HUES64 (cell line): Measurements from ENCODE around the gene NAA35.

Source experiments
- H3K27ac ChIP-seq: 2 replicates; pipeline ENCODE4 v1.7.0; 2013; ENCODE audit warnings: low read depth, low read length, inconsistent platforms
- H3K27me3 ChIP-seq: 2 replicates; pipeline ENCODE4 v1.6.1; 2013; ENCODE audit warnings: mild to moderate bottlenecking, low read length; ENCODE audit not compliant: insufficient read depth
- H3K36me3 ChIP-seq: 2 replicates; pipeline ENCODE4 v1.6.1; 2013; ENCODE audit warnings: mild to moderate bottlenecking, low read length; ENCODE audit not compliant: insufficient read depth
- H3K4me1 ChIP-seq: 2 replicates; pipeline ENCODE4 v1.6.1; 2013; ENCODE audit warnings: mild to moderate bottlenecking, low read length, moderate library complexity; ENCODE audit not compliant: insufficient read depth
- H3K4me3 ChIP-seq: 2 replicates; pipeline ENCODE4 v1.5.1; 2013; ENCODE audit warnings: mild to moderate bottlenecking, low read length, moderate library complexity
- H3K9ac ChIP-seq: 2 replicates; pipeline ENCODE4 v1.6.1; 2013; ENCODE audit warnings: mild to moderate bottlenecking, low read depth, low read length
- H3K9me3 ChIP-seq: 2 replicates; pipeline ENCODE4 v1.6.1; 2013; ENCODE audit warnings: low read depth, low read length; ENCODE audit not compliant: insufficient read depth
- WGBS: fragments of 150-250, 120-280 bp; methylation state at CpG from one replicate; pipeline ENCODE4 v1.1.7; 2013; ENCODE audit warnings: missing lambda C conversion rate; 5-methylcytosine and 5-hydroxymethylcytosine counted together

Gene NAA35

DNA sequence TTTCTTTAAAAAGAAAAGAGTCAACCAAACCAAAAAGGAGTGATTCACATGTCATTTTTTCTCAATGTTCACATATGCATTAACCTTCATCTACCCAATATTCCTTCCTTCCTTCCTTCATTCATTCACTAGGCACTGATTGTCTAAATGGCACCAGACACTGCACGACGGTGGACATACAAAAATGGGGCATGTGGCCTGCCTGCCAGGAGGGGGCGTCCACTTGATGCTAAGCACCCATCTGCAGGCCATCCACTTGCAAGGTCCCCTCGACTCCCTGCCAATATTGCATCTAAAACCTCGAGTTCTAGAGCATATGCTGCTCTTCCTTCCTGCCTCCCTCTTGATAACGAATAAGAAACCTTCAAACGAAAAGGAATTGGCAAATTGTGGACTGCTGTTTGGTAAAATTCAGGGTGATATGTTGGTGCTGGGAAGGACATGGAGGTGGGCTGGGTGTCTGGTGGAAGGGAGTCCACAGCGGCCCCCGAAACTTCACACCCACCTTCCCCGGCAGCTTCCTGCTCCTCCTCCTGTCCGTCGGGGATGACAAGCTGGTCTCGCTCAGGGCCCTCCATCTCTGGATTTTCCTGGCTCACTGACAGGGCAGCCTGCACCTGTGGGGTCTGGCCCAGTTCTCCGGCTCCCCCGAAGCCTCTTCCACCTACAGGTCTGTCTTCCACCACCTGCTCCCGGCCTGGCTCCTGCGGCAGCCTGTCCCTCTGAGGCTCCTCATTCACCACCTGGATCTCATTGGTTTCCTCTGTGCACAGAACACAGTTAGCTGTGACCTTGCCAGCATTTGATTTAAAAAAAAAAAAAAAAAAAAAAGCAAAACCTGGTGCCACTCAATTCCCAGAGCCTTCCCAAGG is 94.2 kb downstream of the NAA35 start:
- H3K4me3 ChIP-seq, result no peak overlapping the region
- no peaks in the 10 kb centered on the region for H3K9me3 ChIP-seq
- 82% methylated on average over 17 of the region's 17 CpGs for WGBS
- no peak overlapping the region for H3K27ac ChIP-seq
- H3K36me3 ChIP-seq, result peaks cover 51% of the 10 kb centered on the region
- H3K4me1 ChIP-seq, result no peaks in the 10 kb centered on the region
- no peak overlapping the region for H3K9ac ChIP-seq
- H3K27me3 ChIP-seq, result no peaks in the 10 kb centered on the region

GRCh38 chr9:86035827-86036440 is 95.0 kb downstream of the NAA35 start:
- H3K9ac ChIP-seq, result no peak overlapping the region
- 94% methylated on average over 15 of the region's 15 CpGs for WGBS
- no peaks in the 10 kb centered on the region for H3K9me3 ChIP-seq
- no peaks in the 10 kb centered on the region for H3K27me3 ChIP-seq
- H3K27ac ChIP-seq, result no peak overlapping the region; the same call in 1 of the 2 replicates
- peaks cover 47% of the 10 kb centered on the region for H3K36me3 ChIP-seq
- H3K4me3 ChIP-seq, result no peak overlapping the region
- no peaks in the 10 kb centered on the region for H3K4me1 ChIP-seq

DNA sequence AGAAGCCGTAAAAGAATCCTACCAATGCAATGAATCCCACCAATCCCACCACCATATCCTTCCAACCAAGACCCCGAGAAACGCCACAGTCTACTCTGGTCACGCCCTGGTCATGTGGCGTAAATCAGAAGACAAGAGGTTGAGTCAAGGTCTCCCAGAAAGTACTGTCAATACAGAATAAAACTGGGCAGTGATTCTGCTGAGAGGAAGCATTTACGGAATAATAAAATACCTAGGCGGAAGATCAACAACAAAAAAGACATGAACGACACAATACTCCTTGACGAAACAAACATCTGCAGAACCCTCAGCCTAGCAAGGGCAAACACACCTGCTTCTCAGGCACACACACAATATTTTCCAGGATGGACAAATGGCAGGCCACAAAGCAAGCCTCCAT is 95.6 kb downstream of the NAA35 start:
- WGBS, result 93% methylated on average over 9 of the region's 9 CpGs
- Histone ChIP-seq H3K9ac (no peak overlapping the region), H3K4me3 (no peak overlapping the region), H3K9me3 (no peaks in the 10 kb centered on the region), H3K27me3 (no peaks in the 10 kb centered on the region), H3K4me1 (no peaks in the 10 kb centered on the region), H3K36me3 (peaks cover 46% of the 10 kb centered on the region), H3K27ac (no peak overlapping the region; the same call in 1 of the 2 replicates)

DNA sequence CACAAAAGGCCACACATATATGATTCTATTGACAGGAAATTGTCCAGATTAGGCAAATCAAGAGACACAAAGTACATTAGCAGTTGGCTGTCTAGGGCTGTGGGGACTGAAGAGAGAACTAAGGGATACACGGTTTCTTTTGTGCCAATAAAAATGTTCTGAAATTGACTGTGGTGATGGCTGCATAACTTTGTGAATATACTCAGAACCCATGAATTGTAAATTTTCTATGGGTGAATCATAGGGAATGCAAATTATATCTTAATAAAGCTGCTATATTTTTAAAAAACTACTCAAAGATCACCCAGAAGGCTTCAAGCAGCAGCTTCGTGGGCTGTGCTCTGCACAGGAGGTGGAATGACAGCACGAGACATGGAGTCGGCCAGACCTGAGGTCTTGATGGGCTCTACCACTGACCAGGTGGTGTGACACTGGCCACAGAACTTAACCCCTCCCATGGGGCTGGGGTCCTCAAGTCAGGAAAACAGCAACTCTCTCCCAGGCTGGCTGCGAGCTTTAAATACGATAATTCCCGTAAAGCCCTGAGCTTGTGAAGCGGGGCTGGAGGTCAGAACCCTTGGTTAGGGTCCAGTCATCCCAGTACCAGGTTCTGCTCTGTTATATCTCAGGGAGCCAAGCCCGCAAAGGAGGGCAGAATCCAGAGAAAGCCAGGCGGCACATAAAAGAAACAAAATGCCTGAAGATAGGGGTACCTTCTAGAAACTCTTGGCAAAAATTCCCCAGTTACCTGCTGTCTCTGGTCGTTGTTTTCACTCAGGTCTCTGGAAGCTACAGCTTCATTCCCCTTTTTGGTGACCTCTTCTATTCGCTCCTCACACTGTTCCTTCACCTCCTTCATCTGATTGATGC is 99.3 kb downstream of the NAA35 start:
- Histone ChIP-seq H3K9ac (no peak overlapping the region), H3K36me3 (peaks cover 22% of the 10 kb centered on the region), H3K4me3 (no peak overlapping the region), H3K4me1 (no peaks in the 10 kb centered on the region), H3K27me3 (no peaks in the 10 kb centered on the region), H3K27ac (no peak overlapping the region), H3K9me3 (no peaks in the 10 kb centered on the region)
- 96% methylated on average over 12 of the region's 12 CpGs for WGBS

GRCh38 chr9:86040861-86041155 is 99.9 kb downstream of the NAA35 start:
- Histone ChIP-seq H3K27me3 (no peaks in the 10 kb centered on the region), H3K4me3 (no peak overlapping the region), H3K4me1 (no peaks in the 10 kb centered on the region), H3K9me3 (no peaks in the 10 kb centered on the region), H3K9ac (no peak overlapping the region), H3K36me3 (peaks cover 22% of the 10 kb centered on the region; the same call in 1 of the 2 replicates), H3K27ac (no peak overlapping the region)
- WGBS, result 91% methylated on average over 3 of the region's 3 CpGs

- Histone ChIP-seq H3K27me3 (no peaks in the 10 kb centered on the region), H3K9me3 (no peaks in the 10 kb centered on the region), H3K27ac (no peak overlapping the region), H3K4me3 (no peak overlapping the region), H3K36me3 (peaks cover 20% of the 10 kb centered on the region; the same call in 1 of the 2 replicates), H3K4me1 (no peaks in the 10 kb centered on the region), H3K9ac (no peak overlapping the region)
- 97% methylated on average over 8 of the region's 8 CpGs for WGBS
Measured at GRCh38 chr9:86041311-86041741, 100.4 kb downstream of the NAA35 start.

- H3K4me3 ChIP-seq, result no peak overlapping the region
- no peaks in the 10 kb centered on the region for H3K4me1 ChIP-seq
- H3K9me3 ChIP-seq, result no peaks in the 10 kb centered on the region
- H3K27ac ChIP-seq, result no peak overlapping the region
- H3K27me3 ChIP-seq, result no peaks in the 10 kb centered on the region
- no peak overlapping the region for H3K9ac ChIP-seq
- 92% methylated on average over 5 of the region's 5 CpGs for WGBS
- H3K36me3 ChIP-seq, result peaks cover 20% of the 10 kb centered on the region; the same call in 1 of the 2 replicates
Measured at GRCh38 chr9:86042199-86042978, 101.4 kb downstream of the NAA35 start.

GRCh38 chr9:86043586-86043985 is 102.6 kb downstream of the NAA35 start:
- Histone ChIP-seq H3K27ac (no peak overlapping the region), H3K9me3 (no peaks in the 10 kb centered on the region), H3K27me3 (no peaks in the 10 kb centered on the region), H3K9ac (no peak overlapping the region), H3K4me1 (no peaks in the 10 kb centered on the region), H3K36me3 (peaks cover 20% of the 10 kb centered on the region; the same call in 1 of the 2 replicates), H3K4me3 (no peak overlapping the region)
- WGBS, result 93% methylated on average over 5 of the region's 5 CpGs

- Histone ChIP-seq H3K27ac (no peak overlapping the region), H3K27me3 (no peaks in the 10 kb centered on the region), H3K4me3 (no peak overlapping the region), H3K9me3 (no peaks in the 10 kb centered on the region), H3K4me1 (no peaks in the 10 kb centered on the region), H3K36me3 (peaks cover 16% of the 10 kb centered on the region; the same call in 1 of the 2 replicates), H3K9ac (no peak overlapping the region)
- 83% methylated on average over 4 of the region's 4 CpGs for WGBS
Measured at GRCh38 chr9:86043999-86044398, 103.1 kb downstream of the NAA35 start.

DNA sequence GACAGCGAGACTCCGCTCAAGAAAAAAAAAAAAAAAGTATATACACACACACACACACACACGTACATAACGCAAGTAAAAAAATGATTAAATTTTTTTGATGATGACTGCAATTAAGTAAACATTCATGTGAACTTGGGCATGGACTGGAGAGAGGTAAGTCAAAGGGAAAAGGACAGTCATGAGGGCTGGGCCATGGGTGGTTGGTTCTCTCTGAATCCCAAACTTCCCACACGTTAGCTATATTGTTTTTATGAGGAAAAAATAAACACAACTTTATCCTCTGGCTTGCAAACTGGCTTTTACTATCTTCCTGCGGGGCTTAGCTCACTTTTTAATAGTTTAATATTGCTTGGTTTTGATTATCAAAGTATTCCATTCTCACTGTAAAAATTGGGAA is 104.7 kb downstream of the NAA35 start:
- H3K9ac ChIP-seq, result no peak overlapping the region
- no peak overlapping the region for H3K4me3 ChIP-seq
- H3K36me3 ChIP-seq, result peaks cover 11% of the 10 kb centered on the region; the same call in 1 of the 2 replicates
- no peaks in the 10 kb centered on the region for H3K4me1 ChIP-seq
- H3K27ac ChIP-seq, result no peak overlapping the region
- no peaks in the 10 kb centered on the region for H3K27me3 ChIP-seq
- 100% methylated on average over 1 of the region's 6 CpGs for WGBS
- H3K9me3 ChIP-seq, result no peaks in the 10 kb centered on the region
